OCI-LY3 (cell line): Measurements from ENCODE around the gene SYNDIG1.

Experiments used
- EZH2phosphoT487 ChIP-seq: fragments of 200-600 bp; shearing (Covaris generic); IDR thresholded peaks from 2 replicates; pipeline ENCODE4 v1.6.1; 2018; ENCODE audit warnings: antibody characterized with exemption, mixed run types, low read depth
- TF ChIP-seq, protein P1 (sequence below): fragments of 200-600, 300-600 bp; sonication (generic); IDR thresholded peaks from 2 replicates; pipeline ENCODE4 v1.5.1; 2014; ENCODE audit warnings: antibody characterized with exemption, low read length, low read depth

GRCh38 chr20:24568842-24569241, 99.4 kb downstream of the SYNDIG1 start:
- TF ChIP-seq, protein P1, sequence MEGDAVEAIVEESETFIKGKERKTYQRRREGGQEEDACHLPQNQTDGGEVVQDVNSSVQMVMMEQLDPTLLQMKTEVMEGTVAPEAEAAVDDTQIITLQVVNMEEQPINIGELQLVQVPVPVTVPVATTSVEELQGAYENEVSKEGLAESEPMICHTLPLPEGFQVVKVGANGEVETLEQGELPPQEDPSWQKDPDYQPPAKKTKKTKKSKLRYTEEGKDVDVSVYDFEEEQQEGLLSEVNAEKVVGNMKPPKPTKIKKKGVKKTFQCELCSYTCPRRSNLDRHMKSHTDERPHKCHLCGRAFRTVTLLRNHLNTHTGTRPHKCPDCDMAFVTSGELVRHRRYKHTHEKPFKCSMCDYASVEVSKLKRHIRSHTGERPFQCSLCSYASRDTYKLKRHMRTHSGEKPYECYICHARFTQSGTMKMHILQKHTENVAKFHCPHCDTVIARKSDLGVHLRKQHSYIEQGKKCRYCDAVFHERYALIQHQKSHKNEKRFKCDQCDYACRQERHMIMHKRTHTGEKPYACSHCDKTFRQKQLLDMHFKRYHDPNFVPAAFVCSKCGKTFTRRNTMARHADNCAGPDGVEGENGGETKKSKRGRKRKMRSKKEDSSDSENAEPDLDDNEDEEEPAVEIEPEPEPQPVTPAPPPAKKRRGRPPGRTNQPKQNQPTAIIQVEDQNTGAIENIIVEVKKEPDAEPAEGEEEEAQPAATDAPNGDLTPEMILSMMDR: no peak
- no peak for TF ChIP-seq EZH2phosphoT487
